Neural progenitor cell (in vitro differentiated cells): ENCODE data around the gene POSTN.

Experiments
- EZH2 ChIP-seq: fragments of 200-600 bp; sonication (generic); IDR thresholded peaks from 2 replicates; pipeline ENCODE4 v1.6.1; 2017; ENCODE audit warnings: antibody characterized with exemption, mild to moderate bottlenecking, moderate library complexity
- EZH2phosphoT487 ChIP-seq: fragments of 200-600 bp; sonication (generic); IDR thresholded peaks from 2 replicates; pipeline ENCODE4 v1.6.1; 2017; ENCODE audit warnings: antibody characterized with exemption
- TF ChIP-seq, protein P1 (sequence below): fragments of 200-600 bp; sonication (generic); IDR thresholded peaks from 2 replicates; pipeline ENCODE4 v1.5.1; 2017; ENCODE audit warnings: antibody characterized with exemption, mild to moderate bottlenecking

DNA sequence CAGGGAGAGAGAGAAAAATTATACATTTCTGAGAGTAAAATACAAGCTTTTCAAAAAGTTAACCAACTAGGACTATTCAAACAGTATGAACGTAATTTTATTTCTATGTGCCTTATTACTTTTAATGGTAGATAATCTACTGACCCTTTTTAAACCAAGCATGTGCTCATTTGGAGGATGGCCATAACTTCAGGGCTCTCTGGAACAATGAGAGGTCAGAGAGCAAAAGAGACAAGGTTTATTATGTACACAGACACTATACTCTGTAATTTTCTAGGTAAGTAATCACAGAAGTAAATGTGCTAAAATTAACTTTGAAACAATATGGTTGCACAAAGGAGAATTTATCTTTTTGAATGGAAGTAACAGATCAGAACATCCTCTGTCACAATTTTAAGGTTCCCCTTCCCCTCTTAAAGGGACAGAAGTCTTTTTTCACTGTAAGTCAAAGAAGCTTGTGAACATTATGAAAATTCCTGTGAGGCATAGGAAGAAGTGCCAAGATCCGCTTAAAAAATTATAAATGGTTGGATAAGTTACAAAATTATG lies 1.0 kb downstream of the POSTN start:
- TF ChIP-seq, protein P1, sequence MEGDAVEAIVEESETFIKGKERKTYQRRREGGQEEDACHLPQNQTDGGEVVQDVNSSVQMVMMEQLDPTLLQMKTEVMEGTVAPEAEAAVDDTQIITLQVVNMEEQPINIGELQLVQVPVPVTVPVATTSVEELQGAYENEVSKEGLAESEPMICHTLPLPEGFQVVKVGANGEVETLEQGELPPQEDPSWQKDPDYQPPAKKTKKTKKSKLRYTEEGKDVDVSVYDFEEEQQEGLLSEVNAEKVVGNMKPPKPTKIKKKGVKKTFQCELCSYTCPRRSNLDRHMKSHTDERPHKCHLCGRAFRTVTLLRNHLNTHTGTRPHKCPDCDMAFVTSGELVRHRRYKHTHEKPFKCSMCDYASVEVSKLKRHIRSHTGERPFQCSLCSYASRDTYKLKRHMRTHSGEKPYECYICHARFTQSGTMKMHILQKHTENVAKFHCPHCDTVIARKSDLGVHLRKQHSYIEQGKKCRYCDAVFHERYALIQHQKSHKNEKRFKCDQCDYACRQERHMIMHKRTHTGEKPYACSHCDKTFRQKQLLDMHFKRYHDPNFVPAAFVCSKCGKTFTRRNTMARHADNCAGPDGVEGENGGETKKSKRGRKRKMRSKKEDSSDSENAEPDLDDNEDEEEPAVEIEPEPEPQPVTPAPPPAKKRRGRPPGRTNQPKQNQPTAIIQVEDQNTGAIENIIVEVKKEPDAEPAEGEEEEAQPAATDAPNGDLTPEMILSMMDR: no peak
- TF ChIP-seq EZH2phosphoT487 (no peak), EZH2 (no peak)
